SKM-1 (cell line): ENCODE measurements around the gene F2R.

Source experiments
- DNase-seq: peaks from one replicate; lab custom pipeline; 2025; ENCODE audit not compliant: unreplicated experiment; lab: John Stamatoyannopoulos, UW

The F2R gene

GRCh38 chr5:76690037-76690679 is 25.8 kb upstream of the F2R start:
- no peak for DNase-seq

GRCh38 chr5:76690704-76691466 is 25.0 kb upstream of the F2R start:
- no peak for DNase-seq

- no peak for DNase-seq
Observed at GRCh38 chr5:76691467-76692273, 24.3 kb upstream of the F2R start.

- DNase-seq: no peak
Observed at GRCh38 chr5:76692274-76692540, 23.7 kb upstream of the F2R start.

GRCh38 chr5:76692651-76693050 is 23.3 kb upstream of the F2R start:
- no peak for DNase-seq

- no peak for DNase-seq
Observed at GRCh38 chr5:76693141-76693540, 22.8 kb upstream of the F2R start.

GRCh38 chr5:76694317-76694716 is 21.6 kb upstream of the F2R start:
- no peak for DNase-seq

GRCh38 chr5:76695346-76695745 is 20.6 kb upstream of the F2R start:
- no peak for DNase-seq

- DNase-seq: no peak
Observed at GRCh38 chr5:76696251-76696650, 19.7 kb upstream of the F2R start.

GRCh38 chr5:76697670-76698069 is 18.3 kb upstream of the F2R start:
- no peak for DNase-seq

- no peak for DNase-seq
Observed at GRCh38 chr5:76700571-76700970, 15.4 kb upstream of the F2R start.

- no peak for DNase-seq
Observed at GRCh38 chr5:76701298-76701697, 14.6 kb upstream of the F2R start.

GRCh38 chr5:76703707-76704106 is 12.2 kb upstream of the F2R start:
- no peak for DNase-seq

GRCh38 chr5:76704131-76704663 is 11.7 kb upstream of the F2R start:
- DNase-seq: no peak

- peak; percentile 52 for DNase-seq
Observed at GRCh38 chr5:76705574-76705973, 10.4 kb upstream of the F2R start.

- no peak for DNase-seq
Observed at GRCh38 chr5:76709762-76710161, 6.2 kb upstream of the F2R start.

GRCh38 chr5:76710991-76711390 is 4.9 kb upstream of the F2R start:
- no peak for DNase-seq

GRCh38 chr5:76714751-76715485 is 1.0 kb upstream of the F2R start:
- DNase-seq: no peak

- DNase-seq: peak; percentile 31
Observed at GRCh38 chr5:76715486-76715735, 515 bp upstream of the F2R start.

- DNase-seq: no peak
Observed at GRCh38 chr5:76716456-76717157, 681 bp downstream of the F2R start.
